A549 (cell line): Measurements from ENCODE around the gene UGT1A7.

Experiments used
- CEBPB ChIP-seq, 2 experiments: fragments of >200 bp in 1 of 2; sonication (Bioruptor Twin) in 1 of 2; formaldehyde crosslinking in 1 of 2; IDR thresholded peaks; 2 replicates each; pipeline ENCODE4 v1.6.1; 2012 to 2016
- CTCF ChIP-seq: fragments of >200 bp; sonication (Bioruptor Twin); formaldehyde crosslinking; IDR thresholded peaks from 3 replicates; pipeline ENCODE4 v1.5.1; 2016
- E2F6 ChIP-seq: IDR thresholded peaks from 2 replicates; pipeline ENCODE4 v1.6.1; 2012; ENCODE audit warnings: low read depth, borderline replicate concordance
- EP300 ChIP-seq, 2 experiments: fragments of >200 bp; sonication (Bioruptor Twin); formaldehyde crosslinking; IDR thresholded peaks; 2 replicates in 1 of 2; 3 replicates in 1 of 2; pipeline ENCODE4 v1.6.1; 2016 to 2017
- POLR2A ChIP-seq: IDR thresholded peaks from 2 replicates; pipeline ENCODE4 v1.6.1; 2012; ENCODE audit warnings: mild to moderate bottlenecking, low read length
- POLR2AphosphoS2 ChIP-seq: conservative IDR thresholded peaks from 2 replicates; pipeline ENCODE4 v1.6.1; 2012; ENCODE audit warnings: low read length, improper control_type of control experiment, inconsistent platforms
- RCOR1 ChIP-seq: fragments of 150-350 bp; IDR thresholded peaks from 2 replicates; pipeline ENCODE4 v1.6.1; 2014; ENCODE audit warnings: antibody characterized with exemption, low read length, low read depth
- USF2 ChIP-seq: fragments of 450-650 bp; IDR thresholded peaks from 2 replicates; pipeline ENCODE4 v1.6.1; 2014; ENCODE audit warnings: antibody characterized with exemption

GRCh38 chr2:233778030-233778429 lies 96.3 kb downstream of the UGT1A7 start, which contains the start of gene MROH2A:
- TF ChIP-seq USF2: no peak
- TF ChIP-seq EP300 (IDR thresholded peaks at IDR 0.05): no peak
- TF ChIP-seq E2F6: no peak
- TF ChIP-seq POLR2AphosphoS2: no peak
- no peak for TF ChIP-seq CEBPB (IDR thresholded peaks at IDR 0.05)
- no peak for TF ChIP-seq RCOR1
- no peak for TF ChIP-seq POLR2A
- TF ChIP-seq CTCF: no peak
